Mucosa of stomach (tissue), 1 donor: ENCODE results near the gene SSTR1.
A peak's percentile ranks its signal among the peaks of the same experiment; 100 is the strongest.

ENCODE experiments used
- H3K27me3 ChIP-seq: one replicate; pipeline ENCODE4 v1.7.0; 2013; ENCODE audit warnings: mild to moderate bottlenecking, low read length; ENCODE audit not compliant: control insufficient read depth, insufficient read depth
- H3K36me3 ChIP-seq: one replicate; pipeline ENCODE4 v1.7.0; 2013; ENCODE audit warnings: low read length; ENCODE audit not compliant: control insufficient read depth, insufficient read depth
- H3K4me1 ChIP-seq: one replicate; pipeline ENCODE4 v1.7.0; 2013; ENCODE audit warnings: mild to moderate bottlenecking, low read length; ENCODE audit not compliant: control insufficient read depth, insufficient read depth
- H3K4me3 ChIP-seq: one replicate; pipeline ENCODE4 v1.7.0; 2013; ENCODE audit warnings: low read length
- H3K9ac ChIP-seq: one replicate; pipeline ENCODE4 v1.7.0; 2013; ENCODE audit warnings: mild to moderate bottlenecking, low read length, moderate library complexity
- H3K9me3 ChIP-seq: one replicate; pipeline ENCODE4 v1.7.0; 2013; ENCODE audit warnings: mild to moderate bottlenecking, low read length, moderate library complexity; ENCODE audit not compliant: control insufficient read depth
- donor health status: Pancreatic carcinoma.

SSTR1 gene

GRCh38 chr14:38253676-38254075 is 46.0 kb downstream of the SSTR1 start:
- H3K4me3 ChIP-seq: no peak overlapping the region
- H3K4me1 ChIP-seq: peaks cover 4% of the 10 kb centered on the region
- H3K9me3 ChIP-seq: no peaks in the 10 kb centered on the region
- H3K9ac ChIP-seq: no peak overlapping the region
- H3K36me3 ChIP-seq: no peaks in the 10 kb centered on the region
- peaks cover 30% of the 10 kb centered on the region for H3K27me3 ChIP-seq

- peak overlapping the region; percentile 7 for H3K9ac ChIP-seq
- no peak overlapping the region for H3K4me3 ChIP-seq
- H3K4me1 ChIP-seq: peaks cover 4% of the 10 kb centered on the region
- peaks cover 30% of the 10 kb centered on the region for H3K27me3 ChIP-seq
- H3K36me3 ChIP-seq: no peaks in the 10 kb centered on the region
- H3K9me3 ChIP-seq: no peaks in the 10 kb centered on the region
These were observed 47.1 kb downstream of the SSTR1 start for GRCh38 chr14:38254571-38255407.

- H3K27me3 ChIP-seq: peaks cover 30% of the 10 kb centered on the region
- H3K4me3 ChIP-seq: peak overlapping the region; percentile 25
- H3K4me1 ChIP-seq: peaks cover 4% of the 10 kb centered on the region
- no peaks in the 10 kb centered on the region for H3K9me3 ChIP-seq
- H3K9ac ChIP-seq: peak overlapping the region; percentile 7
- no peaks in the 10 kb centered on the region for H3K36me3 ChIP-seq
These were observed 47.6 kb downstream of the SSTR1 start for GRCh38 chr14:38255408-38255672.

- Histone ChIP-seq H3K9me3 (no peaks in the 10 kb centered on the region), H3K9ac (peak within 1 kb of the TSS; percentile 7), H3K27me3 (peaks cover 30% of the 10 kb centered on the region), H3K36me3 (no peaks in the 10 kb centered on the region), H3K4me1 (peaks cover 4% of the 10 kb centered on the region), H3K4me3 (peak within 1 kb of the TSS; percentile 25)
These were observed 48.2 kb downstream of the SSTR1 start, which contains the start of gene CLEC14A for GRCh38 chr14:38255673-38256532. TSS of gene CLEC14A (minus strand) at chr14:38256093. CDS start at chr14:38256022, 71 bp downstream.

- H3K27me3 ChIP-seq: peaks cover 30% of the 10 kb centered on the region
- no peaks in the 10 kb centered on the region for H3K36me3 ChIP-seq
- peaks cover 4% of the 10 kb centered on the region for H3K4me1 ChIP-seq
- no peaks in the 10 kb centered on the region for H3K9me3 ChIP-seq
- no peak overlapping the region for H3K9ac ChIP-seq
- no peak overlapping the region for H3K4me3 ChIP-seq
These were observed 48.8 kb downstream of the SSTR1 start for GRCh38 chr14:38256533-38256840.

- Histone ChIP-seq H3K4me3 (no peak overlapping the region), H3K36me3 (no peaks in the 10 kb centered on the region), H3K9ac (no peak overlapping the region), H3K4me1 (peaks cover 4% of the 10 kb centered on the region), H3K9me3 (no peaks in the 10 kb centered on the region), H3K27me3 (peaks cover 30% of the 10 kb centered on the region)
These were observed 49.8 kb downstream of the SSTR1 start for GRCh38 chr14:38257507-38257906.

GRCh38 chr14:38261620-38262019 is 53.9 kb downstream of the SSTR1 start:
- Histone ChIP-seq H3K4me1 (no peaks in the 10 kb centered on the region), H3K9ac (no peak overlapping the region), H3K36me3 (no peaks in the 10 kb centered on the region), H3K9me3 (no peaks in the 10 kb centered on the region), H3K27me3 (peaks cover under 1% of the 10 kb centered on the region), H3K4me3 (no peak overlapping the region)
